HG03060 (cell line): Measurements from ENCODE around the gene IFNB1.

Source experiments
- ATAC-seq: cut with Tn5 transposase; IDR thresholded peaks from one replicate; pipeline ENCODE4 v1.9.1; 2021; ENCODE audit warnings: low read depth, moderate number of reproducible peaks; ENCODE audit not compliant: unreplicated experiment

Gene IFNB1

GRCh38 chr9:21070906-21071305, 6.8 kb downstream of the IFNB1 start:
- no peak for ATAC-seq

- no peak for ATAC-seq
Observed at GRCh38 chr9:21070171-21070571, 7.6 kb downstream of the IFNB1 start.

GRCh38 chr9:21060919-21061561, 16.7 kb downstream of the IFNB1 start:
- no peak for ATAC-seq

- ATAC-seq: no peak
Observed at GRCh38 chr9:21056931-21057330, 20.8 kb downstream of the IFNB1 start.

- no peak for ATAC-seq
Observed at GRCh38 chr9:21053851-21054250, 23.9 kb downstream of the IFNB1 start.

- no peak for ATAC-seq
Observed at GRCh38 chr9:21047281-21047691, 30.5 kb downstream of the IFNB1 start.

- no peak for ATAC-seq
Observed at GRCh38 chr9:21043841-21044240, 33.9 kb downstream of the IFNB1 start.

GRCh38 chr9:21042466-21042865, 35.3 kb downstream of the IFNB1 start:
- ATAC-seq: no peak

GRCh38 chr9:21039302-21039701, 38.4 kb downstream of the IFNB1 start:
- no peak for ATAC-seq

- no peak for ATAC-seq
Observed at GRCh38 chr9:21037278-21037677, 40.5 kb downstream of the IFNB1 start.

- ATAC-seq: no peak
Observed at GRCh38 chr9:21031808-21032183, 45.9 kb downstream of the IFNB1 start.

- ATAC-seq: peak; percentile 43
Observed at GRCh38 chr9:21031091-21031807, 46.5 kb downstream of the IFNB1 start, which contains the start of gene HACD4. HACD4 (minus strand) TSS chr9:21031640; CDS start chr9:21031590, 50 bp downstream.

- peak; percentile 81 for ATAC-seq
Observed at GRCh38 chr9:21030389-21031035, 47.2 kb downstream of the IFNB1 start.

GRCh38 chr9:21029661-21030060, 48.1 kb downstream of the IFNB1 start:
- ATAC-seq: no peak

GRCh38 chr9:21028466-21028865, 49.3 kb downstream of the IFNB1 start:
- ATAC-seq: no peak

GRCh38 chr9:21027295-21027694, 50.4 kb downstream of the IFNB1 start:
- ATAC-seq: no peak
